Stomach (tissue), 4 donors: ENCODE results near the gene FRMD1.

Source experiments
- CTCF ChIP-seq, 7 experiments: fragments of 450-650 bp in 4 of 7; fragments of 200-600 bp in 3 of 7; sonication (generic) in 3 of 7; IDR thresholded peaks; one replicate each; pipeline ENCODE4 v1.5.1; 2016 to 2019; ENCODE audit warnings: antibody characterized with exemption in 7 of 7, control low read depth in 2 of 7, mild to moderate bottlenecking in 1 of 7
- EP300 ChIP-seq: sonication (generic); formaldehyde crosslinking; IDR thresholded peaks from one replicate; pipeline ENCODE4 v1.6.1; 2017; ENCODE audit warnings: antibody characterized with exemption
- POLR2A ChIP-seq, 4 donors: fragments of 450-650 bp; IDR thresholded peaks; one replicate each; pipeline ENCODE4 v1.6.1; 2016; ENCODE audit warnings: antibody characterized with exemption in 4 of 4, control low read depth in 2 of 4, mild to moderate bottlenecking in 1 of 4, moderate library complexity in 1 of 4
- POLR2AphosphoS5 ChIP-seq, 3 donors: sonication (generic); formaldehyde crosslinking; IDR thresholded peaks; one replicate each; pipeline ENCODE4 v1.6.1; 2016; ENCODE audit warnings: antibody characterized with exemption in 3 of 3

- no peak for TF ChIP-seq EP300
- no peak for TF ChIP-seq CTCF (IDR thresholded peaks at IDR 0.05)
- TF ChIP-seq POLR2A (IDR thresholded peaks at IDR 0.05) = no peak
- TF ChIP-seq POLR2AphosphoS5 (IDR thresholded peaks at IDR 0.05) = no peak
Measured at GRCh38 chr6:168072261-168072660, 6.8 kb downstream of the FRMD1 start.
